Dermis lymphatic vessel endothelial cell (primary cell): ENCODE measurements around the gene SEC11C. TPM values are rescaled to one million over a fixed set of nuclear protein-coding genes. Genes with fewer than 3 reads are reported as not detected.

Experiments used
- total RNA-seq: library from RNA; depleted of rRNA; stranded (reverse); fragments of >200 nt; gene quantifications from 2 replicates; pipeline ENCODE4 v1.2.1, GENCODE V29; 2014

The SEC11C gene
- total RNA-seq: 22.9 and 26.0 TPM in 2 replicates

DNA sequence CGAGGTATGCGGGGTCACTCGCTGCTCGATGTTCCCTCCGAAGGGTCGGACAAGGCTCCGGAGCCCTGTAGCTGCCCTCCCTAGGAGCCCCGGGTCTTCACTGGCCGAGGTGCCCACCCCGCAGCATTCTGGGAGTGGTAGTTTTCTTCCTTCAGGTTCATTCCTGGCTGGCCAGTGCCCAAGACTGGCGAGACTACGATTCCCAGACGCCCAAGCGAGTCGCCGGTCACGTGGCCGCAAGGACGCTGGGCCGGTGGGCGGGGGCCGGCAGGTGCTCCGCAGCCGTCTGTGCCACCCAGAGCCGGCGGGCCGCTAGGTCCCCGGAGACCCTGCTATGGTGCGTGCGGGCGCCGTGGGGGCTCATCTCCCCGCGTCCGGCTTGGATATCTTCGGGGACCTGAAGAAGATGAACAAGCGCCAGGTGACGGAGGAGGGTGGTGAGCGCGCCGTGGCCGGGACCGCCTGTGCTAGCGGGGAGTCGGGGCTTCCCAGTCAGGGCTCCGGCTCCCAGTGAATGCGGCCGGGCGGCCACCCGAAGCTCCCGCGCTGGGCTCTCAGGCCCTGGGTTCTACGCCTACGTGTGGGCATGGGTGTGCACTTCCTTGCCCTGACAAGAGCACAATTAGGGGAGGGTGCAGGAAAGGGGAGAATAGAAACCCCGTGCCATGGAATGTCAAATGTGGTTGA, at the start of gene SEC11C:
SEC11C (plus strand) TSS at position 270 of the 687 bp plus-strand sequence; CDS start at position 335, 65 bp downstream.

Other genes starting within 250 kb of the SEC11C start
- not detected in 2 replicates for gene GRP, start 80.3 kb downstream of the SEC11C start, total RNA-seq
- gene RAX, start 133.6 kb downstream of the SEC11C start, total RNA-seq: not detected in 2 replicates
- gene CPLX4, start 178.8 kb downstream of the SEC11C start, total RNA-seq: not detected in 2 replicates
- 97.9 and 122 TPM in 2 replicates for gene LMAN1, start 219.4 kb downstream of the SEC11C start, total RNA-seq